IMR-90 (cell line): ENCODE data around the gene SS18L1. TPM values are rescaled to one million over a fixed set of nuclear protein-coding genes. Genes with fewer than 3 reads are reported as not detected.

Experiments
- ATAC-seq: fragments of 200-7000 bp; cut with Tn5 transposase; 2 replicates; pipeline ENCODE4 v1.9.1; 2020; ENCODE audit warnings: low read depth, mild to moderate bottlenecking, moderate library complexity
- BruUV-seq: library from RNA; stranded (reverse); fragments of 400-500 nt; replicated peaks from 2 replicates; lab custom pipeline; 2021; lab: Mats Ljungman, UMichigan
- CTCF ChIA-PET: fragments of 300-600 bp; formaldehyde crosslinking; extraction: SDS; loops from one replicate; lab custom pipeline; 2021; ENCODE audit warnings: antibody characterized with exemption; lab: Yijun Ruan, JAX
- POLR2A ChIA-PET: fragments of 300-600 bp; sonication (Branson Sonifier 250); formaldehyde crosslinking; loops from one replicate; lab custom pipeline; 2022; ENCODE audit warnings: antibody characterized with exemption; ENCODE audit not compliant: unreplicated experiment; lab: Charles Lee
- DNase-seq: peaks from one replicate; pipeline ENCODE4 v3.0.0; 2013
- H2AFZ ChIP-seq: replicated peaks from 2 replicates; pipeline ENCODE3; 2013; ENCODE audit warnings: low read length, mild to moderate bottlenecking; ENCODE audit not compliant: poor library complexity
- H2AK5ac ChIP-seq: 2 replicates; pipeline ENCODE4 v1.6.1; 2013; ENCODE audit warnings: low read depth, low read length, inconsistent platforms
- H2AK9ac ChIP-seq: replicated peaks from 2 replicates; pipeline ENCODE3; 2013; ENCODE audit warnings: mild to moderate bottlenecking, low read depth, low read length, moderate library complexity; ENCODE audit not compliant: poor library complexity
- H2BK120ac ChIP-seq: 2 replicates; pipeline ENCODE4 v1.6.1; 2013; ENCODE audit warnings: low read depth, low read length, inconsistent platforms
- H2BK15ac ChIP-seq: 3 replicates; pipeline ENCODE4 v1.6.1; 2013; ENCODE audit warnings: low read depth, low read length, inconsistent platforms
- H2BK20ac ChIP-seq: 2 replicates; pipeline ENCODE4 v1.6.1; 2013; ENCODE audit warnings: low read depth, mild to moderate bottlenecking, inconsistent platforms, low read length, moderate library complexity
- H2BK5ac ChIP-seq: 2 replicates; pipeline ENCODE4 v1.6.1; 2013; ENCODE audit warnings: mild to moderate bottlenecking, low read depth, low read length, inconsistent platforms; ENCODE audit not compliant: poor library complexity, severe bottlenecking
- H3K14ac ChIP-seq: replicated peaks from 2 replicates; pipeline ENCODE4 v1.6.1; 2013; ENCODE audit warnings: low read depth, low read length, inconsistent platforms
- H3K18ac ChIP-seq: 2 replicates; pipeline ENCODE4 v1.6.1; 2013; ENCODE audit warnings: low read depth, low read length, control low read depth
- H3K23ac ChIP-seq: 2 replicates; pipeline ENCODE4 v1.6.1; 2013; ENCODE audit warnings: low read depth, low read length, inconsistent platforms
- H3K27ac ChIP-seq: 2 replicates; pipeline ENCODE4 v1.5.1; 2013; ENCODE audit warnings: mild to moderate bottlenecking, control low read depth, low read length; ENCODE audit not compliant: insufficient read depth
- H3K27me3 ChIP-seq: 2 replicates; pipeline ENCODE4 v1.6.1; 2013; ENCODE audit warnings: low read length; ENCODE audit not compliant: control insufficient read depth, insufficient read depth
- H3K36me3 ChIP-seq: 2 replicates; pipeline ENCODE4 v1.6.1; 2013; ENCODE audit warnings: low read length, mixed read lengths; ENCODE audit not compliant: control insufficient read depth, insufficient read depth
- H3K4ac ChIP-seq: 2 replicates; pipeline ENCODE4 v1.6.1; 2013; ENCODE audit warnings: low read depth, low read length, inconsistent platforms
- H3K4me1 ChIP-seq: 2 replicates; pipeline ENCODE4 v1.6.1; 2013; ENCODE audit warnings: low read length, mixed read lengths; ENCODE audit not compliant: control insufficient read depth, insufficient read depth
- H3K4me2 ChIP-seq: 2 replicates; pipeline ENCODE4 v1.6.1; 2013; ENCODE audit warnings: low read depth, mild to moderate bottlenecking, control low read depth, low read length, moderate library complexity
- H3K4me3 ChIP-seq: 2 replicates; pipeline ENCODE4 v1.5.1; 2013; ENCODE audit warnings: low read depth, mild to moderate bottlenecking, control low read depth, low read length, moderate library complexity; ENCODE audit not compliant: insufficient read depth
- H3K56ac ChIP-seq: 2 replicates; pipeline ENCODE4 v1.6.1; 2013; ENCODE audit warnings: low read length, inconsistent platforms; ENCODE audit not compliant: insufficient read depth; ENCODE audit errors: extremely low read depth
- H3K79me1 ChIP-seq, 2 experiments: 2 replicates each; pipeline ENCODE4 v1.6.1; 2013; ENCODE audit warnings: low read length in 2 of 2, inconsistent platforms in 1 of 2, low read depth in 1 of 2
- H3K9ac ChIP-seq: 2 replicates; pipeline ENCODE4 v1.6.1; 2013; ENCODE audit warnings: low read depth, low read length, control low read depth
- H3K9me1 ChIP-seq: 2 replicates; pipeline ENCODE4 v1.6.1; 2013; ENCODE audit warnings: low read length, inconsistent platforms; ENCODE audit not compliant: insufficient read depth
- H3K9me3 ChIP-seq: 2 replicates; pipeline ENCODE4 v1.6.1; 2013; ENCODE audit warnings: low read length; ENCODE audit not compliant: control insufficient read depth, insufficient read depth
- H4K20me1 ChIP-seq: 2 replicates; pipeline ENCODE4 v1.6.1; 2013; ENCODE audit warnings: low read length, inconsistent platforms; ENCODE audit not compliant: insufficient read depth
- H4K5ac ChIP-seq: 2 replicates; pipeline ENCODE4 v1.6.1; 2013; ENCODE audit warnings: mild to moderate bottlenecking, low read depth, low read length, control low read depth
- H4K8ac ChIP-seq, 2 experiments: 2 replicates each; pipeline ENCODE4 v1.6.1; 2013; ENCODE audit warnings: low read depth in 2 of 2, low read length in 2 of 2, control low read depth in 1 of 2, inconsistent platforms in 1 of 2
- H4K91ac ChIP-seq: 2 replicates; pipeline ENCODE4 v1.6.1; 2013; ENCODE audit warnings: low read depth, low read length, inconsistent platforms; ENCODE audit not compliant: insufficient read depth
- BHLHE40 ChIP-seq: fragments of 150-350 bp; IDR thresholded peaks from 2 replicates; pipeline ENCODE4 v1.6.1; 2016; ENCODE audit warnings: mild to moderate bottlenecking, low read depth, low read length
- CEBPB ChIP-seq: IDR thresholded peaks from 2 replicates; pipeline ENCODE4 v1.6.1; 2012; ENCODE audit warnings: low read depth, low read length, improper control_type of control experiment
- CHD1 ChIP-seq: IDR thresholded peaks from 2 replicates; pipeline ENCODE4 v1.6.1; 2012; ENCODE audit warnings: low read depth, low read length, improper control_type of control experiment
- CTCF ChIP-seq: conservative IDR thresholded peaks from 2 replicates; pipeline ENCODE4 v1.5.1; 2012; ENCODE audit warnings: mild to moderate bottlenecking, low read depth, low read length, improper control_type of control experiment
- FOS ChIP-seq: fragments of 150-350 bp; IDR thresholded peaks from 2 replicates; pipeline ENCODE4 v1.6.1; 2016; ENCODE audit warnings: low read depth, low read length
- MAFK ChIP-seq: IDR thresholded peaks from 2 replicates; pipeline ENCODE4 v1.6.1; 2012; ENCODE audit warnings: low read depth, low read length, improper control_type of control experiment
- MAZ ChIP-seq: IDR thresholded peaks from 2 replicates; pipeline ENCODE4 v1.6.1; 2012; ENCODE audit warnings: low read depth, mild to moderate bottlenecking, low read length, improper control_type of control experiment, moderate library complexity, borderline replicate concordance
- MXI1 ChIP-seq: IDR thresholded peaks from 2 replicates; pipeline ENCODE4 v1.6.1; 2012; ENCODE audit warnings: low read depth, mild to moderate bottlenecking, low read length, moderate library complexity, borderline replicate concordance
- NFE2L2 ChIP-seq: fragments of 150-350 bp; IDR thresholded peaks from 2 replicates; pipeline ENCODE4 v1.6.1; 2016; ENCODE audit warnings: low read depth, mild to moderate bottlenecking, low read length
- POLR2A ChIP-seq: IDR thresholded peaks from 2 replicates; pipeline ENCODE4 v1.6.1; 2012; ENCODE audit warnings: mild to moderate bottlenecking, low read depth, low read length
- RCOR1 ChIP-seq: IDR thresholded peaks from 2 replicates; pipeline ENCODE4 v1.6.1; 2012; ENCODE audit warnings: mild to moderate bottlenecking, low read length, improper control_type of control experiment; ENCODE audit not compliant: insufficient replicate concordance
- RFX5 ChIP-seq: IDR thresholded peaks from 2 replicates; pipeline ENCODE4 v1.8.0; 2012; ENCODE audit warnings: low read depth, mild to moderate bottlenecking, low read length, moderate library complexity
- SMC3 ChIP-seq: fragments of 150-350 bp; IDR thresholded peaks from 2 replicates; pipeline ENCODE4 v1.6.1; 2016; ENCODE audit warnings: low read depth, mild to moderate bottlenecking, antibody characterized with exemption, low read length, moderate library complexity
- WGBS, 2 experiments: methylation state at CpG; one replicate each; pipeline versions ENCODE4 v1.1.5 to v1.1.7; 2013; ENCODE audit warnings: missing lambda C conversion rate in 2 of 2; ENCODE audit not compliant: insufficient read length in 1 of 2; ENCODE audit errors: extremely low coverage in 2 of 2; 5-methylcytosine and 5-hydroxymethylcytosine counted together
- dilution Hi-C: fragments of 300-500 bp; cut with HindIII; formaldehyde crosslinking; loops from one replicate; pipeline ENCODE4 v1.14.3; 2018; ENCODE audit warnings: low sequenced_read_pairs; ENCODE audit not compliant: unreplicated experiment
- in situ Hi-C: fragments of 300-500 bp; cut with MboI; formaldehyde crosslinking; loops from 3 replicates; pipeline ENCODE4 v1.14.3; 2019; ENCODE audit warnings: low sequenced_read_pairs, inconsistent platforms, mixed read lengths
- intact Hi-C: fragments of 100-400 bp; cut with micrococcal nuclease; formaldehyde crosslinking; loops from 2 replicates; pipeline ENCODE4 v1.10.0; 2022
- polyA plus RNA-seq, 3 experiments: library from polyadenylated mRNA; depleted of rRNA; stranded (reverse); fragments of >200 nt; gene quantifications; 2 replicates each; pipeline ENCODE4 v1.2.3, GENCODE V29; 2012; ENCODE audit warnings: low replicate concordance in 1 of 3
- total RNA-seq: library from RNA; depleted of rRNA; stranded (reverse); fragments of >200 nt; gene quantifications from 2 replicates; pipeline ENCODE4 v1.2.3, GENCODE V29; 2012
- TF ChIP-seq, protein P1 (sequence below): fragments of 150-350 bp; IDR thresholded peaks from 2 replicates; pipeline ENCODE4 v1.6.1; 2017; ENCODE audit warnings: mild to moderate bottlenecking, antibody characterized with exemption, low read length, low read depth

Gene SS18L1
- total and polyA plus RNA-seq, 2 of the 4 experiments (the other 2 are of a cell fraction) = 8.1 to 12.2 TPM

- 35% methylated on average over 12 of the region's 21 CpGs; no CpG with 5 or more reads in 1 of the 2 experiments for WGBS, 2 experiments
- ATAC-seq = no peak
- no peaks in the 10 kb centered on the region for H3K9me1 ChIP-seq
- peaks cover 4% of the 10 kb centered on the region for H4K20me1 ChIP-seq
- H4K5ac ChIP-seq = no peak overlapping the region
- H3K4me1 ChIP-seq = peaks cover under 1% of the 10 kb centered on the region
- no TSS peak for BruUV-seq
- no peak overlapping the region for H2AFZ ChIP-seq
- in situ Hi-C loops (no loop called here), dilution Hi-C loops (no loop called here), intact Hi-C loops (no loop called here)
- H4K91ac ChIP-seq = no peak overlapping the region
- peaks cover 3 to 4% of the 10 kb centered on the region in 2 experiments; a peak in 2 of 4 replicates for H3K79me1 ChIP-seq
- no peak overlapping the region for H3K18ac ChIP-seq
- no peak overlapping the region for H3K56ac ChIP-seq
- no peak overlapping the region for H3K23ac ChIP-seq
- peaks cover 33% of the 10 kb centered on the region for H3K27me3 ChIP-seq
- DNase-seq = no peak
- POLR2A ChIA-PET = no interaction called here
- CTCF ChIA-PET = no interaction called here
- H3K4me2 ChIP-seq = no peak overlapping the region
- no peaks in the 10 kb centered on the region for H3K36me3 ChIP-seq
- no peak overlapping the region for H3K9ac ChIP-seq
- no peak overlapping the region for H3K27ac ChIP-seq
- no peak overlapping the region for H2AK5ac ChIP-seq
- no peak overlapping the region for H2BK15ac ChIP-seq
- no peak overlapping the region for H3K4ac ChIP-seq
- H4K8ac ChIP-seq = no peak overlapping the region
- no peak overlapping the region for H2BK20ac ChIP-seq
- H3K9me3 ChIP-seq = peaks cover 6% of the 10 kb centered on the region; the same call in 1 of the 2 replicates
- no peak overlapping the region for H2BK5ac ChIP-seq
- H2BK120ac ChIP-seq = no peak overlapping the region
- H2AK9ac ChIP-seq = no peak overlapping the region
- H3K4me3 ChIP-seq = no peak overlapping the region
- no peak overlapping the region for H3K14ac ChIP-seq
- TF ChIP-seq RFX5 (no peak), CTCF (no peak), MAZ (no peak), RCOR1 (no peak), MXI1 (no peak), BHLHE40 (no peak), MAFK (no peak), CEBPB (no peak), FOS (no peak), NFE2L2 (no peak), CHD1 (no peak), SMC3 (no peak), POLR2A (no peak)
- TF ChIP-seq, protein P1, sequence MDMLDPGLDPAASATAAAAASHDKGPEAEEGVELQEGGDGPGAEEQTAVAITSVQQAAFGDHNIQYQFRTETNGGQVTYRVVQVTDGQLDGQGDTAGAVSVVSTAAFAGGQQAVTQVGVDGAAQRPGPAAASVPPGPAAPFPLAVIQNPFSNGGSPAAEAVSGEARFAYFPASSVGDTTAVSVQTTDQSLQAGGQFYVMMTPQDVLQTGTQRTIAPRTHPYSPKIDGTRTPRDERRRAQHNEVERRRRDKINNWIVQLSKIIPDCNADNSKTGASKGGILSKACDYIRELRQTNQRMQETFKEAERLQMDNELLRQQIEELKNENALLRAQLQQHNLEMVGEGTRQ = no peak
Measured at GRCh38 chr20:62118113-62119043, 25.2 kb upstream of the SS18L1 start.
